ENCODE measurements around the gene TEAD1.

DNA sequence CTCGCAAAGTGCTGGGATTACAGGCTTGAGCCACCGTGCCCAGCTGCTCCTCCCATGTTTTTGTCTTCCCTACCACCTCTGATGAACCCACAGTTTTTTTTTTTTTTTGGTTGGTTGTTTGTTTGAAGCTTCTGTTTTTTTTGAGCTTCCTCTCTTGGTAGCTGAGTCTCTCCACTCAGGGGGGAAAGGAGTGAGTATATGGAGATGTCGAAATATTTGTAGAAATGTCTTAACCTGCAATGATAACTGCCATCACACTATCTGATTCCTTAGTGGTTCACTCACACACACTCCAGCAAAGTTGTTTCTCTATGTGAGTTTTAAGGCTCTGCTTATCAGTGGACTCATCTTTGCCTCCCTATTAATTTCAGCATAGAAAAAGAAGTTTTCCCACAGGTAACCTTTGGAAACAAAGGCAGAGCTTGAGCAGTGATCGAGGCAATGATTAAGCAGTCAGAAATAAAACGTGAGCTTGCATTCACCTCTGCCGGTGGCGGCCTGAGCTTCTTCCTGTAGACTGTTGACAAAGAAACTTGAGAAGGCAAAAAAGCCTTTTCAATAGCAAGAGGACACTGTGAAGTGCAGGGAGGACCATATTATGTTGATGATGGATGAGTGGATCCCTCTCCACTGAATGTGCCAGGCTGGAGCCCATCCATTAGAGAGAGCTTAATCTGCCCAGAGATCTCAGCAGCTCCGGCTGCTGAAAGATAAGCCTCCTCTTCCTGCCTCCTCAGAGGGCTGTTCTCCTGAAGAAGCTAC lies 305.9 kb downstream of the TEAD1 start:
- TF ChIP-seq, protein P1, sequence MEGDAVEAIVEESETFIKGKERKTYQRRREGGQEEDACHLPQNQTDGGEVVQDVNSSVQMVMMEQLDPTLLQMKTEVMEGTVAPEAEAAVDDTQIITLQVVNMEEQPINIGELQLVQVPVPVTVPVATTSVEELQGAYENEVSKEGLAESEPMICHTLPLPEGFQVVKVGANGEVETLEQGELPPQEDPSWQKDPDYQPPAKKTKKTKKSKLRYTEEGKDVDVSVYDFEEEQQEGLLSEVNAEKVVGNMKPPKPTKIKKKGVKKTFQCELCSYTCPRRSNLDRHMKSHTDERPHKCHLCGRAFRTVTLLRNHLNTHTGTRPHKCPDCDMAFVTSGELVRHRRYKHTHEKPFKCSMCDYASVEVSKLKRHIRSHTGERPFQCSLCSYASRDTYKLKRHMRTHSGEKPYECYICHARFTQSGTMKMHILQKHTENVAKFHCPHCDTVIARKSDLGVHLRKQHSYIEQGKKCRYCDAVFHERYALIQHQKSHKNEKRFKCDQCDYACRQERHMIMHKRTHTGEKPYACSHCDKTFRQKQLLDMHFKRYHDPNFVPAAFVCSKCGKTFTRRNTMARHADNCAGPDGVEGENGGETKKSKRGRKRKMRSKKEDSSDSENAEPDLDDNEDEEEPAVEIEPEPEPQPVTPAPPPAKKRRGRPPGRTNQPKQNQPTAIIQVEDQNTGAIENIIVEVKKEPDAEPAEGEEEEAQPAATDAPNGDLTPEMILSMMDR (IDR thresholded peaks at IDR 0.05): no peak
- TF ChIP-seq POLR2AphosphoS5 (IDR thresholded peaks at IDR 0.05) (no peak), EP300 (IDR thresholded peaks at IDR 0.05; ENCODE audit: low read depth) (no peak)
